HCT116 (cell line): ENCODE data around the gene ZP1. TPM values are rescaled to one million over a fixed set of nuclear protein-coding genes. Genes with fewer than 3 reads are reported as not detected.

ENCODE experiments used
- ATAC-seq: fragments of 200-7000 bp; cut with Tn5 transposase; 2 replicates; pipeline ENCODE4 v1.9.1; 2020; ENCODE audit warnings: mild to moderate bottlenecking, moderate library complexity
- BruUV-seq: library from RNA; stranded (reverse); fragments of 400-500 nt; replicated peaks from 2 replicates; lab custom pipeline; 2021; lab: Mats Ljungman, UMichigan
- CTCF ChIA-PET: fragments of 300-600 bp; sonication (Branson Sonifier 250); formaldehyde crosslinking; loops from one replicate; lab custom pipeline; 2021; ENCODE audit warnings: antibody characterized with exemption; lab: Charles Lee
- POLR2A ChIA-PET: fragments of 300-600, 350-600 bp; sonication (Branson Sonifier 250); formaldehyde crosslinking; loops from one replicate; lab custom pipeline; 2021; ENCODE audit warnings: antibody characterized with exemption; lab: Charles Lee
- RAD21 ChIA-PET, 2 experiments: fragments of 300-600 bp; sonication (Branson Sonifier 250); formaldehyde crosslinking; loops; one replicate each; lab custom pipeline; 2023; ENCODE audit warnings: low total read pairs in 2 of 2; ENCODE audit not compliant: uncharacterized antibody in 2 of 2, unreplicated experiment in 2 of 2, low non-redundant PET in 1 of 2; lab: Charles Lee
- DNase-seq: peaks from one replicate; pipeline ENCODE4 v3.0.0-alpha.2; 2010; ENCODE audit warnings: low read depth, low spot score
- H2AFZ ChIP-seq: fragments of 200-600 bp; shearing (Covaris generic), sonication (generic); 2 replicates; pipeline ENCODE4 v1.6.1; 2017; ENCODE audit warnings: low read depth, mixed run types, mixed read lengths, antibody characterized with exemption, low read length; ENCODE audit not compliant: poor library complexity, severe bottlenecking
- H3K27ac ChIP-seq: 2 replicates; pipeline ENCODE4 v1.5.1; 2012; ENCODE audit warnings: low read depth, low read length
- H3K27me3 ChIP-seq: fragments of 200-600 bp; sonication (generic); 2 replicates; pipeline ENCODE4 v1.6.1; 2016; ENCODE audit warnings: mixed run types, low read length, mixed read lengths; ENCODE audit not compliant: insufficient read depth
- H3K36me3 ChIP-seq, 2 experiments: fragments of 200-500 bp in 1 of 2; fragments of 200-600 bp in 1 of 2; sonication (Bioruptor generic) in 1 of 2; sonication (generic) in 1 of 2; 2 replicates each; pipeline versions ENCODE4 v1.5.1 to v1.6.1; 2014 to 2016; ENCODE audit warnings: low read length in 2 of 2, inconsistent platforms in 1 of 2, mixed read lengths in 1 of 2, mixed run types in 1 of 2; ENCODE audit not compliant: insufficient read depth in 2 of 2, control insufficient read depth in 1 of 2
- H3K4me1 ChIP-seq, 2 experiments: fragments of 200-600 bp in 1 of 2; sonication (generic) in 1 of 2; 2 replicates each; pipeline versions ENCODE4 v1.5.1 to v1.6.1; 2012 to 2017; ENCODE audit warnings: low read length in 2 of 2, inconsistent platforms in 1 of 2, mild to moderate bottlenecking in 1 of 2, mixed read lengths in 1 of 2, mixed run types in 1 of 2, moderate library complexity in 1 of 2; ENCODE audit not compliant: insufficient read depth in 2 of 2, control insufficient read depth in 1 of 2
- H3K4me2 ChIP-seq: fragments of 200-600 bp; sonication (generic); 2 replicates; pipeline ENCODE4 v1.6.1; 2017; ENCODE audit warnings: mixed run types, low read length, mixed read lengths
- H3K4me3 ChIP-seq, 2 experiments: fragments of 200-600 bp in 1 of 2; sonication (generic) in 1 of 2; replicated peaks in 1 of 2; 2 replicates each; pipeline ENCODE4 v1.5.1; 2011 to 2016; ENCODE audit warnings: low read length in 2 of 2, control low read depth in 1 of 2, low read depth in 1 of 2, mild to moderate bottlenecking in 1 of 2, mixed read lengths in 1 of 2, mixed run types in 1 of 2
- H3K79me2 ChIP-seq: fragments of 200-600 bp; sonication (generic); 2 replicates; pipeline ENCODE4 v1.6.1; 2017; ENCODE audit warnings: mild to moderate bottlenecking, mixed run types, low read length, moderate library complexity, mixed read lengths; ENCODE audit not compliant: insufficient read depth
- H3K9ac ChIP-seq: fragments of 200-600 bp; sonication (generic); 2 replicates; pipeline ENCODE4 v1.6.1; 2016; ENCODE audit warnings: low read length, mixed read lengths
- H3K9me2 ChIP-seq: fragments of 200-600 bp; sonication (generic), shearing (Covaris generic); 2 replicates; pipeline ENCODE4 v1.6.1; 2017; ENCODE audit warnings: mixed run types, mild to moderate bottlenecking, moderate library complexity; ENCODE audit not compliant: insufficient read depth
- H3K9me3 ChIP-seq, 2 experiments: fragments of 200-500 bp in 1 of 2; fragments of 200-600 bp in 1 of 2; sonication (Bioruptor generic) in 1 of 2; sonication (generic) in 1 of 2; 2 replicates each; pipeline ENCODE4 v1.6.1; 2014 to 2017; ENCODE audit warnings: low read length in 2 of 2, mixed read lengths in 2 of 2, inconsistent platforms in 1 of 2, low read depth in 1 of 2, mild to moderate bottlenecking in 1 of 2, mixed run types in 1 of 2, moderate library complexity in 1 of 2; ENCODE audit not compliant: control insufficient read depth in 1 of 2, insufficient read depth in 1 of 2
- H4K20me1 ChIP-seq: fragments of 200-600 bp; sonication (generic), shearing (Covaris generic); 2 replicates; pipeline ENCODE4 v1.6.1; 2017; ENCODE audit warnings: mixed run types, mild to moderate bottlenecking, moderate library complexity; ENCODE audit not compliant: insufficient read depth
- ATF3 ChIP-seq: IDR thresholded peaks from 2 replicates; pipeline ENCODE4 v1.6.1; 2012
- CTCF ChIP-seq, 3 experiments: fragments of 200-600 bp in 1 of 3; sonication (generic) in 1 of 3; IDR thresholded peaks in 2 of 3; conservative IDR thresholded peaks in 1 of 3; 2 replicates each; pipeline ENCODE4 v1.5.1; 2012 to 2017; ENCODE audit warnings: low read depth in 2 of 3, low read length in 2 of 3, antibody characterized with exemption in 1 of 3, borderline replicate concordance in 1 of 3, control low read depth in 1 of 3, mild to moderate bottlenecking in 1 of 3, mixed read lengths in 1 of 3, mixed run types in 1 of 3, moderate library complexity in 1 of 3; ENCODE audit not compliant: insufficient read depth in 1 of 3
- EZH2phosphoT487 ChIP-seq: fragments of 200-600 bp; IDR thresholded peaks from 2 replicates; pipeline ENCODE4 v1.6.1; 2018; ENCODE audit warnings: antibody characterized with exemption, borderline replicate concordance
- SP1 ChIP-seq: IDR thresholded peaks from 2 replicates; pipeline ENCODE4 v1.6.1; 2012; ENCODE audit warnings: low read depth
- TCF7L2 ChIP-seq: IDR thresholded peaks from 2 replicates; pipeline ENCODE4 v1.7.0; 2011; ENCODE audit warnings: borderline replicate concordance, inconsistent platforms; ENCODE audit not compliant: insufficient read depth, insufficient read length; ENCODE audit errors: extremely low read depth
- YY1 ChIP-seq: IDR thresholded peaks from 2 replicates; pipeline ENCODE4 v1.6.1; 2011; ENCODE audit warnings: low read length, low read depth, moderate library complexity, mild to moderate bottlenecking; ENCODE audit not compliant: insufficient replicate concordance; ENCODE audit errors: extremely low read depth
- intact Hi-C: fragments of 100-400 bp; cut with micrococcal nuclease; formaldehyde crosslinking; loops from 2 replicates; pipeline ENCODE4 v1.10.0; 2022
- total RNA-seq: library from RNA; stranded (reverse); gene quantifications from one replicate; pipeline ENCODE4 v1.2.1, GENCODE V29; 2021; ENCODE audit not compliant: unreplicated experiment

Gene ZP1
- total RNA-seq, 1 experiment from 2014 or later: not detected

DNA sequence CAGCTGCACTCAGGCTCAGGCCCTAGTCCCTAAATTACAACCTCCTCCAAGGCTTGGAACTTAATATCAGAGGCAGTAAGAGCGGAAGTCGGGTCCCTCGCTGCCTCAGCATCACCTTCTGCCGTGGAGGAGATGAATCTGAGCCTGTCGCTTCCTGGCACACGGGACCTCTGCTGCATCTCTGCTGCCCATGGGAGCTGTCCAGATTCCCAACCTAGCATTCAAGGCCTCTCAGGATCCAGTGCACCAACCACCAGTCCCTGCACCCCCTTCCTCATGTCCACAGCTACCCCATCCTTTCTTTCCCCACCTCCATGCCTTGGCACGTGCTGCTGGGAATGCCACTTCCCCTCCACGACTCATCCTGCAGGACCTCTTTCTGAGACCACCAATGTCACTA, 9.1 kb upstream of the ZP1 start:
- H3K9me2 ChIP-seq: no peaks in the 10 kb centered on the region
- no peak overlapping the region for H3K9ac ChIP-seq
- no peaks in the 10 kb centered on the region for H3K4me1 ChIP-seq
- no peaks in the 10 kb centered on the region for H4K20me1 ChIP-seq
- no peak overlapping the region for H3K27ac ChIP-seq
- no peak overlapping the region for H3K4me2 ChIP-seq
- ChIA-PET CTCF (no interaction called here), RAD21 (no interaction called here), POLR2A (no interaction called here)
- TF ChIP-seq TCF7L2 (no peak), YY1 (no peak), SP1 (no peak), ATF3 (no peak), EZH2phosphoT487 (no peak)
- intact Hi-C loops: no loop called here
- DNase-seq (no peak), ATAC-seq (no peak)
- H2AFZ ChIP-seq: no peak overlapping the region
- no peaks in the 10 kb centered on the region for H3K36me3 ChIP-seq
- no peak overlapping the region for H3K4me3 ChIP-seq
- no peaks in the 10 kb centered on the region for H3K9me3 ChIP-seq
- no TSS peak for BruUV-seq
- H3K79me2 ChIP-seq: no peaks in the 10 kb centered on the region
- no peaks in the 10 kb centered on the region for H3K27me3 ChIP-seq

DNA sequence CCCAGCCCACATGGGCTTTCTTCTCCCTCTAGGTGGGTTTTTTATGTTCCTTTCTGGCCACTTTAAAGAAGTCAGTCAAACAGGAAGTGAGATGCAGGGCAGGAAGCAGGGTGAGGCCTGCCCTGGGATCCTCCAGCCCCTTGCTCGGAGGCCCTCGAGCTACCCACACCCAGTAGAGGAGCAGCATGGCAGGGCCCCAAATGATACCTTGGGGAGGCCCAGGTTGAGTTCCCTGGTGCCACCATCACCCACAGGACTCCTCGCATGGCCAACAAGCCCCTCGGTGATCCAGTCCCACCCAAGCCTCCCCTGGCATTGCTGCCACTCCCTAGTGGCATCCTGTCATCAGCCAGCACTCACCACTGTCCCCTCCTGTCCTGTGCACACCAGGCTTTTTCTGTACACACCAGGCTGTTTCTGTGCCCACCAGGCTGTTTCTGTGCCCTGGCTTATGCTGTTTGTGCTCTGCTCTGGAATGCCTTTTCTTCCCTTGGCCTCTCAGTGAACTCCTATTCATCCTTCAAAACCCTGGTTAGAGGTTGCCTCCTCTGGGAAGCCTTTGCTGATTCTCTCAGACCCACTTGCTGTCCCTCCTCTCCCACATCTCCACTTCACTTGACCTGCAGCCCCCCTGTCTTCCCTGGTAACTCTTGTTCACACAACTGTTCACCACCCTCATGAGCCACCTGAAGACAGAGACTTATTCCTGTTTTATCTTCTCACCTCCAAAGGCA, 8.4 kb upstream of the ZP1 start:
- Histone ChIP-seq H3K27me3 (no peaks in the 10 kb centered on the region), H3K4me2 (no peak overlapping the region), H2AFZ (no peak overlapping the region), H3K27ac (no peak overlapping the region), H4K20me1 (no peaks in the 10 kb centered on the region), H3K9me3 (no peaks in the 10 kb centered on the region), H3K9ac (no peak overlapping the region), H3K79me2 (no peaks in the 10 kb centered on the region), H3K9me2 (no peaks in the 10 kb centered on the region), H3K4me1 (no peaks in the 10 kb centered on the region), H3K36me3 (no peaks in the 10 kb centered on the region), H3K4me3 (no peak overlapping the region)
- no TSS peak for BruUV-seq
- ChIA-PET RAD21 (no interaction called here), POLR2A (no interaction called here), CTCF (no interaction called here)
- intact Hi-C loops: no loop called here
- ATAC-seq (no peak), DNase-seq (no peak)
- no peak for TF ChIP-seq CTCF (IDR thresholded peaks at IDR 0.05 in 2 of 3, conservative IDR thresholded peaks at IDR 0.05 in 1 of 3; ENCODE audit: borderline replicate concordance in 1 of 3, insufficient read depth in 1 of 3, low read depth in 2 of 3, low read length in 2 of 3)
- TF ChIP-seq SP1: no peak
